Neural cell (in vitro differentiated cells): ENCODE results near the gene ZFYVE28.

ENCODE experiments used
- CTCF ChIP-seq: fragments of 450-650 bp; IDR thresholded peaks from 2 replicates; pipeline ENCODE4 v1.5.1; 2014; ENCODE audit warnings: antibody characterized with exemption, mild to moderate bottlenecking, moderate library complexity; ENCODE audit not compliant: poor library complexity, severe bottlenecking
- EZH2 ChIP-seq: fragments of 200-600, 300-800 bp; shearing (Covaris generic), sonication (generic); IDR thresholded peaks from 2 replicates; pipeline ENCODE4 v1.6.1; 2014; ENCODE audit warnings: antibody characterized with exemption, low read length, borderline replicate concordance, mild to moderate bottlenecking; ENCODE audit not compliant: insufficient read depth, poor library complexity, severe bottlenecking

GRCh38 chr4:2378401-2378800 lies 40.0 kb downstream of the ZFYVE28 start:
- TF ChIP-seq CTCF (no peak), EZH2 (no peak)
